Neural cell (in vitro differentiated cells): ENCODE data around the gene FBN1.

Source experiments
- EP300 ChIP-seq: fragments of 450-650 bp; conservative IDR thresholded peaks from 2 replicates; pipeline ENCODE4 v1.6.1; 2014; ENCODE audit warnings: antibody characterized with exemption, mild to moderate bottlenecking, moderate library complexity; ENCODE audit not compliant: poor library complexity, severe bottlenecking
- EZH2 ChIP-seq: fragments of 200-600, 300-800 bp; shearing (Covaris generic), sonication (generic); IDR thresholded peaks from 2 replicates; pipeline ENCODE4 v1.6.1; 2014; ENCODE audit warnings: antibody characterized with exemption, low read length, borderline replicate concordance, mild to moderate bottlenecking; ENCODE audit not compliant: insufficient read depth, poor library complexity, severe bottlenecking
- MXI1 ChIP-seq: fragments of 450-650 bp; conservative IDR thresholded peaks from 2 replicates; pipeline ENCODE4 v1.6.1; 2014; ENCODE audit warnings: antibody characterized with exemption, mild to moderate bottlenecking; ENCODE audit not compliant: poor library complexity, severe bottlenecking
- POLR2AphosphoS5 ChIP-seq: IDR thresholded peaks from 2 replicates; pipeline ENCODE4 v1.6.1; 2012
- RAD21 ChIP-seq: fragments of 450-650 bp; conservative IDR thresholded peaks from 2 replicates; pipeline ENCODE4 v1.6.1; 2014; ENCODE audit warnings: antibody characterized with exemption, mild to moderate bottlenecking, moderate library complexity
- SMC3 ChIP-seq: fragments of 450-650 bp; conservative IDR thresholded peaks from 2 replicates; pipeline ENCODE4 v1.6.1; 2014; ENCODE audit warnings: antibody characterized with exemption, mild to moderate bottlenecking, moderate library complexity; ENCODE audit not compliant: poor library complexity
- TAF1 ChIP-seq: IDR thresholded peaks from 2 replicates; pipeline ENCODE4 v1.6.1; 2012; ENCODE audit warnings: low read depth
- TF ChIP-seq, protein P1 (sequence below): fragments of 450-650 bp; IDR thresholded peaks from 2 replicates; pipeline ENCODE4 v1.5.1; 2014; ENCODE audit warnings: antibody characterized with exemption, mild to moderate bottlenecking, moderate library complexity; ENCODE audit not compliant: poor library complexity, severe bottlenecking
- TF ChIP-seq, protein P2 (sequence below): IDR thresholded peaks from 2 replicates; pipeline ENCODE4 v1.6.1; 2012; ENCODE audit warnings: borderline replicate concordance

- TF ChIP-seq TAF1: no peak
- no peak for TF ChIP-seq RAD21
- TF ChIP-seq, protein P1, sequence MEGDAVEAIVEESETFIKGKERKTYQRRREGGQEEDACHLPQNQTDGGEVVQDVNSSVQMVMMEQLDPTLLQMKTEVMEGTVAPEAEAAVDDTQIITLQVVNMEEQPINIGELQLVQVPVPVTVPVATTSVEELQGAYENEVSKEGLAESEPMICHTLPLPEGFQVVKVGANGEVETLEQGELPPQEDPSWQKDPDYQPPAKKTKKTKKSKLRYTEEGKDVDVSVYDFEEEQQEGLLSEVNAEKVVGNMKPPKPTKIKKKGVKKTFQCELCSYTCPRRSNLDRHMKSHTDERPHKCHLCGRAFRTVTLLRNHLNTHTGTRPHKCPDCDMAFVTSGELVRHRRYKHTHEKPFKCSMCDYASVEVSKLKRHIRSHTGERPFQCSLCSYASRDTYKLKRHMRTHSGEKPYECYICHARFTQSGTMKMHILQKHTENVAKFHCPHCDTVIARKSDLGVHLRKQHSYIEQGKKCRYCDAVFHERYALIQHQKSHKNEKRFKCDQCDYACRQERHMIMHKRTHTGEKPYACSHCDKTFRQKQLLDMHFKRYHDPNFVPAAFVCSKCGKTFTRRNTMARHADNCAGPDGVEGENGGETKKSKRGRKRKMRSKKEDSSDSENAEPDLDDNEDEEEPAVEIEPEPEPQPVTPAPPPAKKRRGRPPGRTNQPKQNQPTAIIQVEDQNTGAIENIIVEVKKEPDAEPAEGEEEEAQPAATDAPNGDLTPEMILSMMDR: no peak
- no peak for TF ChIP-seq EP300
- TF ChIP-seq EZH2: no peak
- no peak for TF ChIP-seq MXI1
- TF ChIP-seq POLR2AphosphoS5: no peak
- TF ChIP-seq SMC3: no peak
- TF ChIP-seq, protein P2, sequence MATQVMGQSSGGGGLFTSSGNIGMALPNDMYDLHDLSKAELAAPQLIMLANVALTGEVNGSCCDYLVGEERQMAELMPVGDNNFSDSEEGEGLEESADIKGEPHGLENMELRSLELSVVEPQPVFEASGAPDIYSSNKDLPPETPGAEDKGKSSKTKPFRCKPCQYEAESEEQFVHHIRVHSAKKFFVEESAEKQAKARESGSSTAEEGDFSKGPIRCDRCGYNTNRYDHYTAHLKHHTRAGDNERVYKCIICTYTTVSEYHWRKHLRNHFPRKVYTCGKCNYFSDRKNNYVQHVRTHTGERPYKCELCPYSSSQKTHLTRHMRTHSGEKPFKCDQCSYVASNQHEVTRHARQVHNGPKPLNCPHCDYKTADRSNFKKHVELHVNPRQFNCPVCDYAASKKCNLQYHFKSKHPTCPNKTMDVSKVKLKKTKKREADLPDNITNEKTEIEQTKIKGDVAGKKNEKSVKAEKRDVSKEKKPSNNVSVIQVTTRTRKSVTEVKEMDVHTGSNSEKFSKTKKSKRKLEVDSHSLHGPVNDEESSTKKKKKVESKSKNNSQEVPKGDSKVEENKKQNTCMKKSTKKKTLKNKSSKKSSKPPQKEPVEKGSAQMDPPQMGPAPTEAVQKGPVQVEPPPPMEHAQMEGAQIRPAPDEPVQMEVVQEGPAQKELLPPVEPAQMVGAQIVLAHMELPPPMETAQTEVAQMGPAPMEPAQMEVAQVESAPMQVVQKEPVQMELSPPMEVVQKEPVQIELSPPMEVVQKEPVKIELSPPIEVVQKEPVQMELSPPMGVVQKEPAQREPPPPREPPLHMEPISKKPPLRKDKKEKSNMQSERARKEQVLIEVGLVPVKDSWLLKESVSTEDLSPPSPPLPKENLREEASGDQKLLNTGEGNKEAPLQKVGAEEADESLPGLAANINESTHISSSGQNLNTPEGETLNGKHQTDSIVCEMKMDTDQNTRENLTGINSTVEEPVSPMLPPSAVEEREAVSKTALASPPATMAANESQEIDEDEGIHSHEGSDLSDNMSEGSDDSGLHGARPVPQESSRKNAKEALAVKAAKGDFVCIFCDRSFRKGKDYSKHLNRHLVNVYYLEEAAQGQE: no peak
Measured at GRCh38 chr15:48555241-48555881, 90.1 kb downstream of the FBN1 start.
